ENCODE measurements around the gene NFKB1. TPM values are rescaled to one million over a fixed set of nuclear protein-coding genes. Genes with fewer than 3 reads are reported as not detected.

The NFKB1 gene
- total RNA-seq, 1 donor from 2014 or later: 43.0 TPM

DNA sequence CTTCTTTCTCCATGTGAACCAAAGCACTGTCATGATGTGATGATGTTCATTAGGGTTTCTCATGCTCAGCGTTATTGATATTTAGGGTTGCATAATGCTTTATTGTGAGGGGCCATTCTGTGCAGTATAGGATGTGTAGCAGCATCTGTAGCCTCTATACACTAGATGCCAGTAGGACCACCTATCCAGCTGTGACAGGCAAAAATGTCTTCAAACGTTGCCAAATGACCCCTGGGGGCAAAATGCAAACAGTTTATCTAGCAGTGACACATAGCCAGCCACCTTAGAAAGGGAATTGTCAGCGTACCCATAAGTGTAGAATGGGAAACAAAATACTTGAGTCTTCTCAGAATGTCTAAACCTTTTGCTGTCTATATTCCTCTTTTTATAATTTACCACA lies 18.8 kb downstream of the NFKB1 start:
- Histone ChIP-seq H3K36me3 (ENCODE audit: control insufficient read depth, insufficient read depth, low read length) (no peaks in the 10 kb centered on the region), H3K4me3 (ENCODE audit: low read depth, low read length) (no peak overlapping the region), H3K27me3 (ENCODE audit: control insufficient read depth, insufficient read depth, low read length) (no peaks in the 10 kb centered on the region)
- no peak for DNase-seq (ENCODE audit: low read depth)
- TF ChIP-seq, protein P1, sequence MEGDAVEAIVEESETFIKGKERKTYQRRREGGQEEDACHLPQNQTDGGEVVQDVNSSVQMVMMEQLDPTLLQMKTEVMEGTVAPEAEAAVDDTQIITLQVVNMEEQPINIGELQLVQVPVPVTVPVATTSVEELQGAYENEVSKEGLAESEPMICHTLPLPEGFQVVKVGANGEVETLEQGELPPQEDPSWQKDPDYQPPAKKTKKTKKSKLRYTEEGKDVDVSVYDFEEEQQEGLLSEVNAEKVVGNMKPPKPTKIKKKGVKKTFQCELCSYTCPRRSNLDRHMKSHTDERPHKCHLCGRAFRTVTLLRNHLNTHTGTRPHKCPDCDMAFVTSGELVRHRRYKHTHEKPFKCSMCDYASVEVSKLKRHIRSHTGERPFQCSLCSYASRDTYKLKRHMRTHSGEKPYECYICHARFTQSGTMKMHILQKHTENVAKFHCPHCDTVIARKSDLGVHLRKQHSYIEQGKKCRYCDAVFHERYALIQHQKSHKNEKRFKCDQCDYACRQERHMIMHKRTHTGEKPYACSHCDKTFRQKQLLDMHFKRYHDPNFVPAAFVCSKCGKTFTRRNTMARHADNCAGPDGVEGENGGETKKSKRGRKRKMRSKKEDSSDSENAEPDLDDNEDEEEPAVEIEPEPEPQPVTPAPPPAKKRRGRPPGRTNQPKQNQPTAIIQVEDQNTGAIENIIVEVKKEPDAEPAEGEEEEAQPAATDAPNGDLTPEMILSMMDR (IDR thresholded peaks at IDR 0.05; ENCODE audit: insufficient read depth, low read length, poor library complexity, severe bottlenecking): no peak

GRCh38 chr4:102521570-102521969 lies 20.4 kb downstream of the NFKB1 start:
- H3K4me3 ChIP-seq (ENCODE audit: low read depth, low read length): no peak overlapping the region
- no peaks in the 10 kb centered on the region for H3K36me3 ChIP-seq (ENCODE audit: control insufficient read depth, insufficient read depth, low read length)
- DNase-seq (ENCODE audit: low read depth): no peak
- no peaks in the 10 kb centered on the region for H3K27me3 ChIP-seq (ENCODE audit: control insufficient read depth, insufficient read depth, low read length)
- TF ChIP-seq, protein P1 (IDR thresholded peaks at IDR 0.05; ENCODE audit: insufficient read depth, low read length, poor library complexity, severe bottlenecking): no peak

DNA sequence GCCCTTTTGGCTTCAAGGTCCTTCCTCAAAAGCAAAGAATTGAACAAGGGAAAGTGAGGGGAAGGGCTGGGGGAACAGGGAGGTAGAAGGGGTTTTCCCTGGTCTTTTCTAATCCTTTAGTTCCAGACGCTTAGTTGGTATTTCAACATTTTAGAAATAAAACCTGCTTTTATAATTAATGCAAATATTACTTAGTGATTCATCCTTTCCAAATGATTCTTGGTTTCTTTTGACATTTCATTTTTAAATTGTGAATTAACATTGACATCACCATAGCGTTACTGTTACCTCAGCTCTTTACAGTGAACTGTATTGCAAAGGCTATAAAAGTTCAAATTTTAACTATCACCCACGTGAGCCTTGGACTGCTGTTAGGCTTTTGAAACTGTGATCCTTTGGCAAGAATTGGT lies 20.9 kb downstream of the NFKB1 start:
- TF ChIP-seq, protein P1 (IDR thresholded peaks at IDR 0.05; ENCODE audit: insufficient read depth, low read length, poor library complexity, severe bottlenecking): no peak
- Histone ChIP-seq H3K36me3 (ENCODE audit: control insufficient read depth, insufficient read depth, low read length) (no peaks in the 10 kb centered on the region), H3K4me3 (ENCODE audit: low read depth, low read length) (no peak overlapping the region), H3K27me3 (ENCODE audit: control insufficient read depth, insufficient read depth, low read length) (no peaks in the 10 kb centered on the region)
- no peak for DNase-seq (ENCODE audit: low read depth)

DNA sequence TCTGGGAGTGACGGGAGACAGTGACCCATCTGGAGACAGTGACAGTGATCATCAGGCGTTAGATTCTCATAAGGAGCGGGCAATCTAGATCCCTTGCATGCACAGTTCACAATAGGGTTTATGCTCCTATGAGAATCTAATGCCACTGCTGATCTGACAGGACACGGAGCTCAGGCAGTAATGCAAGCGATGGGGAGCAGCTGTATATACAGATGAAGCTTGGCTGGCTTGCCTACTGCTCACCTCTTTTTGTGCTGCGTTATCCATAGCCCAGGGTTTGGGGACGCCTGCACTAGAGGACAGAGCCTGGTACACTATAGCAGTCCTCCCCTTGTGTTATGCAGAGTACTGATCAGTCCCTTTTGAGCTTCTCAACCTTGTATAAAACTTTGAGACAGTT lies 23.5 kb downstream of the NFKB1 start:
- H3K27me3 ChIP-seq (ENCODE audit: control insufficient read depth, insufficient read depth, low read length): no peaks in the 10 kb centered on the region
- no peak for DNase-seq (ENCODE audit: low read depth)
- H3K36me3 ChIP-seq (ENCODE audit: control insufficient read depth, insufficient read depth, low read length): no peaks in the 10 kb centered on the region
- no peak overlapping the region for H3K4me3 ChIP-seq (ENCODE audit: low read depth, low read length)
- TF ChIP-seq, protein P1 (IDR thresholded peaks at IDR 0.05; ENCODE audit: insufficient read depth, low read length, poor library complexity, severe bottlenecking): no peak

DNA sequence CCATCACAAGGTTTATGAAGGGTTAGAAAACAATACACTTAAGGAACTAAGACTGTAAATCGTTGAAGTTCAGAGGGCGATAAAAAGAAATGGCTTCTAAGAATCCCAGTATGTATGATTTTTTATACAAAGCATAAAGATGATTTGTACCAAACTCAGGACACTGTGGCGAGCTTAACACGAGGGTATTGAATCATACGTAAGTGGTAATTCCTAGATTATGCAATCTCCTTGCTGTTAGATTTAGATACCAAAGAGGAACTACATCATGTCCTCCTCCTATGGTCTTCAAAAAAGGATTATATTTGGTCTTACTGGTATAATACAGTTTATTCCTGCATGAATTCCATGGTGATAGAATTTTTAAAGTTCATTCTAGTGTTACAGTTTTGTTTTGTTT lies 23.9 kb downstream of the NFKB1 start:
- no peak for DNase-seq (ENCODE audit: low read depth)
- Histone ChIP-seq H3K4me3 (ENCODE audit: low read depth, low read length) (no peak overlapping the region), H3K36me3 (ENCODE audit: control insufficient read depth, insufficient read depth, low read length) (no peaks in the 10 kb centered on the region), H3K27me3 (ENCODE audit: control insufficient read depth, insufficient read depth, low read length) (no peaks in the 10 kb centered on the region)
- TF ChIP-seq, protein P1 (IDR thresholded peaks at IDR 0.05; ENCODE audit: insufficient read depth, low read length, poor library complexity, severe bottlenecking): no peak

GRCh38 chr4:102525504-102525903 lies 24.3 kb downstream of the NFKB1 start:
- DNase-seq (ENCODE audit: low read depth): no peak
- TF ChIP-seq, protein P1 (IDR thresholded peaks at IDR 0.05; ENCODE audit: insufficient read depth, low read length, poor library complexity, severe bottlenecking): no peak

More at GRCh38 chr4:102525504-102525903, 24.3 kb downstream of the NFKB1 start:
- Histone ChIP-seq H3K4me3 (ENCODE audit: low read depth, low read length) (no peak overlapping the region), H3K36me3 (ENCODE audit: control insufficient read depth, insufficient read depth, low read length) (no peaks in the 10 kb centered on the region), H3K27me3 (ENCODE audit: control insufficient read depth, insufficient read depth, low read length) (no peaks in the 10 kb centered on the region)

Data from kidney epithelial cell (primary cell).